Neuronal stem cell (in vitro differentiated cells): Measurements from ENCODE around the gene TPO.

ENCODE experiments used
- DNase-seq: peaks from one replicate; pipeline ENCODE4 v3.0.0-alpha.2; 2013; ENCODE audit warnings: low spot score
- H2AFZ ChIP-seq: one replicate; pipeline ENCODE4 v1.6.1; 2013; ENCODE audit warnings: mild to moderate bottlenecking, low read length, inconsistent platforms
- H2AK5ac ChIP-seq: 2 replicates; pipeline ENCODE4 v1.6.1; 2013; ENCODE audit warnings: low read depth, mild to moderate bottlenecking, inconsistent platforms, low read length, moderate library complexity, mixed read lengths
- H2BK120ac ChIP-seq: 2 replicates; pipeline ENCODE4 v1.6.1; 2013; ENCODE audit warnings: low read depth, mild to moderate bottlenecking, inconsistent platforms, low read length, moderate library complexity, mixed read lengths
- H2BK12ac ChIP-seq: one replicate; pipeline ENCODE4 v1.6.1; 2013; ENCODE audit warnings: low read length, inconsistent platforms
- H2BK15ac ChIP-seq: 2 replicates; pipeline ENCODE4 v1.6.1; 2013; ENCODE audit warnings: mild to moderate bottlenecking, low read length, inconsistent platforms, mixed read lengths
- H2BK5ac ChIP-seq: one replicate; pipeline ENCODE4 v1.6.1; 2013; ENCODE audit warnings: inconsistent platforms, mild to moderate bottlenecking, low read length, moderate library complexity
- H3K14ac ChIP-seq: one replicate; pipeline ENCODE4 v1.6.1; 2013; ENCODE audit warnings: low read length, inconsistent platforms
- H3K18ac ChIP-seq: 2 replicates; pipeline ENCODE4 v1.6.1; 2013; ENCODE audit warnings: low read length, inconsistent platforms
- H3K23ac ChIP-seq: 2 replicates; pipeline ENCODE4 v1.6.1; 2013; ENCODE audit warnings: low read depth, mild to moderate bottlenecking, mixed read lengths, low read length, inconsistent platforms; ENCODE audit not compliant: poor library complexity
- H3K27ac ChIP-seq: replicated peaks from 3 replicates; pipeline ENCODE4 v1.5.1; 2013; ENCODE audit warnings: low read length, inconsistent platforms
- H3K27me3 ChIP-seq, 3 experiments: 2 replicates each; pipeline ENCODE4 v1.6.1; 2013; ENCODE audit warnings: low read length in 3 of 3, mild to moderate bottlenecking in 2 of 3, inconsistent platforms in 1 of 3, low read depth in 1 of 3, mixed read lengths in 1 of 3, moderate library complexity in 1 of 3; ENCODE audit not compliant: control insufficient read depth in 3 of 3, insufficient read depth in 3 of 3
- H3K36me3 ChIP-seq, 2 donors: replicated peaks in 1 of 2; 2 replicates each; pipeline ENCODE4 v1.6.1; 2013; ENCODE audit warnings: low read length in 2 of 2; ENCODE audit not compliant: control insufficient read depth in 2 of 2, insufficient read depth in 2 of 2
- H3K4ac ChIP-seq: 2 replicates; pipeline ENCODE4 v1.6.1; 2013; ENCODE audit warnings: inconsistent platforms, mild to moderate bottlenecking, low read length, moderate library complexity
- H3K4me1 ChIP-seq, 2 donors: 1 replicate in 1 of 2; 2 replicates in 1 of 2; pipeline ENCODE4 v1.6.1; 2013; ENCODE audit warnings: low read length in 2 of 2, low read depth in 1 of 2; ENCODE audit not compliant: control insufficient read depth in 2 of 2, insufficient read depth in 1 of 2
- H3K4me2 ChIP-seq: one replicate; pipeline ENCODE4 v1.6.1; 2013; ENCODE audit warnings: mild to moderate bottlenecking, low read length, inconsistent platforms; ENCODE audit not compliant: insufficient read depth, poor library complexity, severe bottlenecking
- H3K4me3 ChIP-seq, 2 donors: 2 replicates each; pipeline ENCODE4 v1.5.1; 2013; ENCODE audit warnings: low read length in 2 of 2, mild to moderate bottlenecking in 2 of 2, inconsistent platforms in 1 of 2, moderate library complexity in 1 of 2
- H3K79me1 ChIP-seq: one replicate; pipeline ENCODE4 v1.6.1; 2013; ENCODE audit warnings: low read depth, mild to moderate bottlenecking, inconsistent platforms, low read length, moderate library complexity
- H3K9ac ChIP-seq: one replicate; pipeline ENCODE4 v1.6.1; 2013; ENCODE audit warnings: mild to moderate bottlenecking, low read depth, low read length, inconsistent platforms; ENCODE audit not compliant: poor library complexity
- H3K9me3 ChIP-seq, 2 donors: replicated peaks in 1 of 2; 2 replicates each; pipeline versions ENCODE3 to v1.6.1; 2013; ENCODE audit warnings: low read length in 2 of 2, mild to moderate bottlenecking in 2 of 2, inconsistent platforms in 1 of 2, low read depth in 1 of 2, mixed read lengths in 1 of 2, moderate library complexity in 1 of 2; ENCODE audit not compliant: control insufficient read depth in 2 of 2, insufficient read depth in 1 of 2
- H4K8ac ChIP-seq: one replicate; pipeline ENCODE4 v1.6.1; 2013; ENCODE audit warnings: low read depth, mild to moderate bottlenecking, inconsistent platforms, low read length, moderate library complexity
- H4K91ac ChIP-seq: one replicate; pipeline ENCODE4 v1.6.1; 2013; ENCODE audit warnings: low read length, low read depth, mild to moderate bottlenecking, inconsistent platforms; ENCODE audit not compliant: poor library complexity
- whole genome bisulfite sequencing, 2 donors: extraction: QIAGEN DNeasy Blood & Tissue Kit; methylation state at CpG; one replicate each; pipeline ENCODE4 v1.1.7; 2013; ENCODE audit warnings: missing lambda C conversion rate in 2 of 2, mixed read lengths in 1 of 2; ENCODE audit not compliant: insufficient read length in 2 of 2, insufficient replicate concordance in 1 of 2; ENCODE audit errors: extremely low coverage in 2 of 2; 5-methylcytosine and 5-hydroxymethylcytosine counted together

TPO gene

DNA sequence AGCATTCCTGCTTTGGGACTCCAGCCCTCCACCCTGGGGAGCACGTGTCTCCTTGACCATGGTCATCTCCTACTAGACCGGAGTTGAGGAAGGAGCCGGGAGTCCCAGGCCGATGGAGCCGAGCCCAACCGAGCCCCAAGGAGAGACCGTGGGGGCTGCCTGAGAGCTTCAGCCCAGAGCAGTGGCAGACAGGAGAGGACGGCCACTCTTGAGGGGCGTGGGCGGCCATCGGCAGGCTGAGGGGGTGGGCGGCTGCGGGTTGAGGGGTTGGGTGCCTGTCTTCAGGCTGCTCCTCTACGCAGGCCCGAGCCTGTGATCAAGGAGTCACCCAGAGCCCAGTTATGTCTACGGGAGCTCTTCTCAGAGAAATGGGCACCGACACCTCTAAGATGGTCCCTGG lies 172.4 kb downstream of the TPO start:
- Histone ChIP-seq H3K79me1 (no peaks in the 10 kb centered on the region), H2AFZ (no peak overlapping the region), H3K18ac (peak overlapping the region; percentile 74), H3K27me3 (no peaks in the 10 kb centered on the region), H2BK12ac (no peak overlapping the region), H3K4ac (no peak overlapping the region), H3K4me1 (peaks cover 0 to 6% of the 10 kb centered on the region in 2 donors), H2AK5ac (peak overlapping the region; percentile 49), H3K23ac (no peak overlapping the region), H3K9me3 (no peaks in the 10 kb centered on the region), H4K91ac (no peak overlapping the region), H3K27ac (no peak overlapping the region), H3K36me3 (no peaks in the 10 kb centered on the region), H2BK5ac (no peak overlapping the region), H3K4me2 (no peak overlapping the region), H2BK120ac (no peak overlapping the region), H3K9ac (no peak overlapping the region), H4K8ac (no peak overlapping the region), H3K14ac (no peak overlapping the region), H3K4me3 (no peak overlapping the region), H2BK15ac (no peak overlapping the region)
- no CpG with 5 or more reads among the region's 17 CpGs for WGBS, 2 donors
- no peak for DNase-seq

DNA sequence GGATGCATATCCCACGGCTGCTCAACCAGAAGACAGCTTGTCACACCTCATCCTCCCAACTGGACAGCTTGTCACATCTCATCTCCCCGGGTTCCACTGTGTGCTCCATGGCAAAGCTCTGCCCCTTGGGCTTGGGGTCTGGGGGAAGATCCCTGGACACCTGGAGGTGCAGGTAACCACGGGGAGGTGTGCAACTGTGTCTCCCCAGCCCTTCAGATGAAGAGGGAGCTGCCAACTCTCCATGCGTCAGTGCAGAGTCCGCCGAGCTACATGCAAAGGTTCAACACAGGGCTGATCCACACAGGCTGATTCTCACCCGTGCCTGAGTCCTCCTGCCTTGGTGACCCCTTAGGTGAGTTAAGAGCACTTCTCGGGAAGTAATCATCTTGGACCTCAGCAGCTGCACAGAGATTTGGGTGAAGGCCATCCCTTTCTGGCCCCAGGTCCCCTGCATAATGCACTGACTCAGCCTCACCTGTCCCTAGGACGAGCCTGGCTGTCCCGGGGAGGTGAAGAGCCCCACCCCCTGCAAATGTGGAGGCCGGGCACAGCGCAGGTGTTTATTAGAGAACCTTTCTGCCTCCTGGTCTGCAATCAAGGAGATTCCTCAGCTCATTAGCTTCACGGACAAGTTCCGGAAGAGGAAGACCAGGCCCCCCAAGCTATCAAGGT lies 173.1 kb downstream of the TPO start:
- H4K91ac ChIP-seq = no peak overlapping the region
- H3K18ac ChIP-seq = peak overlapping the region; percentile 22
- H3K79me1 ChIP-seq = no peaks in the 10 kb centered on the region
- no peak overlapping the region for H3K4ac ChIP-seq
- no peak overlapping the region for H2BK120ac ChIP-seq
- no peak overlapping the region for H3K14ac ChIP-seq
- H3K27ac ChIP-seq = no peak overlapping the region
- H3K9ac ChIP-seq = no peak overlapping the region
- DNase-seq = no peak
- no peak overlapping the region for H3K23ac ChIP-seq
- H3K4me3 ChIP-seq = no peak overlapping the region
- no peak overlapping the region for H2BK15ac ChIP-seq
- no peaks in the 10 kb centered on the region for H3K9me3 ChIP-seq
- H3K4me1 ChIP-seq = peaks cover 0 to 7% of the 10 kb centered on the region in 2 donors
- H3K36me3 ChIP-seq = no peaks in the 10 kb centered on the region
- WGBS, 2 donors = no CpG with 5 or more reads among the region's 14 CpGs
- H2AFZ ChIP-seq = no peak overlapping the region
- no peak overlapping the region for H2BK5ac ChIP-seq
- H2AK5ac ChIP-seq = peak overlapping the region; percentile 68
- H3K27me3 ChIP-seq = no peaks in the 10 kb centered on the region
- H4K8ac ChIP-seq = no peak overlapping the region
- H3K4me2 ChIP-seq = no peak overlapping the region
- no peak overlapping the region for H2BK12ac ChIP-seq

DNA sequence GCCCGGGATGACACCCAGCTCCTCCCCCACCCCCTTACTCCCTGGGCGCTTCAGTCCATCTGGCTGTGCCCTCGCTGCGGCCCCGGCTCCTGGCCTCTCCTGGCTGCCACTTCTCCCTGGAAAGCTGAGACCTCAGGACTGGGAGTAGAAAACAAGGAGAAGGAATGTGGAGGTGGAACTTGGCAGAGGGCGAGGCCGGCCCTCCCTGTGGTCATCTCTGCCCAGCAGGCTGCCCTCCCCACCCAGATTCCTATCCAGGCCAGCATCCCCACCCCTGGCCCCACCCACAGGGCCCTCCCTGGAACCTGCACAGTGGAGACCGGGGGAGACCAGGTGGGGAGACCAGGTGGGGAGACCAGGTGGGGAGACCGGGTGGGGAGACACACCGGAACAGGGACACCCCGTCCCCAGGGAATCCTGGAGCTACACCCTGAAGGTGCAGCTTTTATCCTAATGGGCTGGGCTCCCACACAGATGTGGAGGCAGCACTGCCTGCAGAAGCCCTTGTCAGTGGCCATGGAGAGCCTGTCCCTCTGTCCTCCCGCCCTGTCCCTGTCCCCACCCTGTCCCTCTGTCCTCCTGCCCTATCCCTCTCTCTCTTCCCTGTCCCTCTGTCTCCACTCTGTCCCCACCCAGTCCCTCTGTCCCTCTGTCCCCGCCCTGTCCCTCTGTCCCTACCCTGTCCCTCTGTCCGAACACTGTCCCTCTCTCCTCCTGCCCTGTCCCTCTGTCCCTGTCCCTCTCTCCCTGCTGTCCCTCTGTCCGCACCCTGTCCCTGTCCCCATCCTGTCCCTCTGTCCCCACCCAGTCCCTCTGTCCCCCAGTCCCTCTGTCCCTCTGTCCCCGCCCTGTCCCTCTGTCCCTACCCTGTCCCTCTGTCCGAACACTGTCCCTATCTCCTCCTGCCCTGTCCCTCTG lies 173.9 kb downstream of the TPO start:
- H2BK5ac ChIP-seq = no peak overlapping the region
- H2AFZ ChIP-seq = no peak overlapping the region
- peak overlapping the region; percentile 46 for H2BK12ac ChIP-seq
- H3K79me1 ChIP-seq = no peaks in the 10 kb centered on the region
- H3K18ac ChIP-seq = peak overlapping the region; percentile 25
- H4K91ac ChIP-seq = no peak overlapping the region
- H3K4ac ChIP-seq = no peak overlapping the region
- H4K8ac ChIP-seq = no peak overlapping the region
- H3K4me1 ChIP-seq = peaks cover 0 to 9% of the 10 kb centered on the region in 2 donors
- no peak for DNase-seq
- H2AK5ac ChIP-seq = peak overlapping the region; percentile 68
- no peak overlapping the region for H3K4me2 ChIP-seq
- H3K9me3 ChIP-seq = no peaks in the 10 kb centered on the region
- H3K9ac ChIP-seq = no peak overlapping the region
- WGBS, 2 donors = no CpG with 5 or more reads among the region's 17 CpGs
- H2BK120ac ChIP-seq = no peak overlapping the region
- H3K27me3 ChIP-seq = no peaks in the 10 kb centered on the region
- no peak overlapping the region for H3K14ac ChIP-seq
- no peak overlapping the region for H3K23ac ChIP-seq
- H2BK15ac ChIP-seq = no peak overlapping the region
- no peaks in the 10 kb centered on the region for H3K36me3 ChIP-seq
- H3K27ac ChIP-seq = no peak overlapping the region
- H3K4me3 ChIP-seq = no peak overlapping the region
